ENCODE data around the gene FAR2.
"Not testable (repeated sequence)": the region's sequence is repeated elsewhere in the genome, so short reads cannot be mapped to it uniquely, and the experiment has no call there.

The FAR2 gene

DNA sequence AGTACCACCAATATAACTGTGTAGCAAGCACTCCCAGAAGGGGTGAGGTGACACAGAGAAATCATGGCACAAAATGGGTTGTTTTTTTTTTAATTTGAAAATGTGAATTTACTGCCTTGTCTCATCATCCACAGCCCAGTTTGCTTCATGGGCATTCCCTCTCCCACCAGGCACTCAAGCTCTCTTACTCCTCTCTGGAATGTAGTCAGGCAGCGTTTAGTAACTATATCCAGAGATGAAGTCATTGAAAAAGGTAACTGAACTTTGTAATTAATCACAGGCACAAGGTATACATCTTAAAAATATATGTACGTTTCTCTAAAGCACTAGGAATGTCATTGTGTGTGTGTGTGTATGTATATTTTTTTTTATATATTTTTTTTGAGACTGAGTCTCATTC, 91.4 kb downstream of the FAR2 start:
- DNase-seq = no peak

DNA sequence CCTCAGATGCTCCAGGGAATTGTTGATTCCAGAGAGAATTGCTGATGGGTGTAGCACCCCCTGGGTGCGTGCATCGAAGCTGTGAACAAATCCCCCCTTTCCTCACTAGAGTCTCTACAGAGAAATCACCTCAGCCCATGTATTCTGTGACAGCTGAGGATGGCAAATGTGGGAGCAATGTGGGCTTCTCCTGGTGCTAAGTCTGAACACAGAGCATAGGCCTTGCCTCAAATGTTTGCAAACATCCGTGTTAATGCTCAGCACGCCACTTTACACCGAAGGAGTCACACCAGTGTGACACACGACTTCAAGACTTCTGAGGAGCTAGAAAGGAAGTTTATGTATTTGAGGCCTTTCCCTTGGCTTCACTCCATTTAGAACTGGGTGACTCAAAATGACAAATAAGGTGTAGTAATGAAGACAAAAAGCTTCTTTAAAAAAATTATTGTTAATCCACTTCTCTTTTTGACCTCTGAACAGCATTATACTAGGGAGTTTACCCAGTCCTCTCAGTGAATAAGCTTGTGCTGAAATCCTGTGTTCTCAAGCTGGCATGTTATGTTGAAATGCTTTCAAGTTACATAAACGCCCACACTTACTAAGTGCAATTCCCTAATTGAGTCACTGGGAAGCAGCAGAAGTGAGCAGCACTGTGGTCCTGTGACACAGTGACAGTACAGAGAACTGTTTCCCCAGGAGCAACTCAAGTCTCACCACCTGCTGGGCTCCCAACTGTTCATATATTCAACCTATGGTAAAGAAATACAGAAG, 92.9 kb downstream of the FAR2 start:
- peak; percentile 26 for DNase-seq

DNA sequence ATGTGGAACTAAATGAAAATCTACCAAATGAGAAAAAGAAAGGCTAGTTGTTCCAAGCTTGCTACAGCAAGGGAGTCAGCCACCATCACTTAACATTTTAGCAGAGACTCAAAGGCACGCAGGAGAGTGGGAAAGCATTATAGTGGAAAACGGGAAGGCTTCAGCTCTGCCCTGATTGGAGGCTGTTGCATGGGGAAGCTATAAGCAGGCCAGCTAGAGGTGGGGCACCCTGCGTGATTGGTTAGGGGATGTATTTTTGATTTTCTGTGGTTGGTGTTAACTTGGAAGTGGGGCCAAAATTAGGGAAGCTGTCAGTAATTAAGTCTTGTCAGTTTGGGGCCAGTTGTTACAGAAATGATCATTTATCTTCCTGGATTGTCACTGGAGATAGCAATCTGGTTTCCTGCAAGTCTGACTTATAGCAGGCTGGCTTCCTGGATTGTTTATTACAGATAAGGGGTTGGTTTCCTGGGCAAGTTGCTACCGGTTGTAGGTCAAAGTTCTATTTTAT, 93.9 kb downstream of the FAR2 start:
- peak; percentile 11 for DNase-seq

GRCh38 chr12:29244159-29244765, 95.2 kb downstream of the FAR2 start:
- no peak for DNase-seq

- DNase-seq = no peak
Measured at GRCh38 chr12:29245246-29245645, 96.2 kb downstream of the FAR2 start.

DNA sequence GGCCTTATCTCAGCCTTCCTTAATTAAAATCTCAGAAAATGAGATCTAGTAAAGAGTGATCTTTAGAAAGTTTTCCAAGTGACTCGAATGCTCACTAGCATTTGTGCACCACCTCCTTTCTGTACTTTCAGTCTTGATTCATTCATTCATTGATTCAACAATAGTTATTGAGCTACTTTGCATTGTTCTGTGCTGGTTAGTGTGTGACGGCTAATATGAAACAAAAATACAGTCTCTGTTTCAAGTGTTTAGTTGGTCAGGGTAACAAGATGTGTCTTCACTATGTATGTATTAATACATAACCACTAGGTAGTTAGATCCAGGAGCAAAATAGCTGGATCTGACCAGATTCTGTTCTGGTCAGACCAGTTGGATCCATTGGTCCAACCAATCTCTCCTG, 100.9 kb downstream of the FAR2 start:
- DNase-seq = no peak

- no peak for DNase-seq
Measured at GRCh38 chr12:29253906-29254625, 105.0 kb downstream of the FAR2 start.

GRCh38 chr12:29255042-29255441, 106.0 kb downstream of the FAR2 start:
- DNase-seq = no peak

- no peak for DNase-seq
Measured at GRCh38 chr12:29256598-29256997, 107.5 kb downstream of the FAR2 start.

- DNase-seq = not testable (repeated sequence)
Measured at GRCh38 chr12:29257687-29258086, 108.6 kb downstream of the FAR2 start.

- DNase-seq = no peak
Measured at GRCh38 chr12:29264424-29264823, 115.3 kb downstream of the FAR2 start.

- no peak for DNase-seq
Measured at GRCh38 chr12:29269706-29270408, 120.8 kb downstream of the FAR2 start.

- no peak for DNase-seq
Measured at GRCh38 chr12:29270446-29270845, 121.4 kb downstream of the FAR2 start.

DNA sequence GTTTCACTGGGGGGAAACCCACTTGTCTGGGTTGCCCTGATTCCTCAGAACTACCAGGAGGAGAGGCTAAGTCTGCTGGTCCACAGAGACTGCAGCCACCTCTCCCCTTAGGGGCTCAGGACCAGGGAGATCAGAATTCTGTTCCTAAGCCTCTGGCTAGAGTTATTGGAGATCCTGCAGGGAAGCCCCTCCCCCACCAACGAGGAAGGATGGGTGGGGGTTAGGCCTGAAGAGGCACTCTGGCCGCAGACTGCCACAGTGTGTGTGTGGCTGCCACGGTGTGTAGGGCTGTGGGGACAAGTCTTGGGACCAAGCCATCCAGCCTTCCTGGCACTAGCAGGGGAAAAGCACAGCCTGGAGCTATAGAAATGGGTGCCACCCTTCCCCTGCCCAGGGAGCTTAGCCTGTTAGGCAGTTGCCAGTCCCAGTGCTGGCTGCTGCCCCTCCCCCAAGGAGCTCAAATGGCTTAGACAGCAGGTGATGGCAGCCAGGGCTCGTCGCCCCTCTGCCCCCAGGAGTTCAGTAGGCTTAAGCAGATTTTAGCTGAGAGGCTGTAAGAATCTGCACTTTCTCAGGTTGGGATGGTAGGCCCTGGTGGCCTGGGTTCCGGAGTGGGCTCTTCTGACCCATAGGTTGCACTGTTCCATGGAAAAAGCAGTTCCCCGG, 124.2 kb downstream of the FAR2 start:
- DNase-seq = no peak

DNA sequence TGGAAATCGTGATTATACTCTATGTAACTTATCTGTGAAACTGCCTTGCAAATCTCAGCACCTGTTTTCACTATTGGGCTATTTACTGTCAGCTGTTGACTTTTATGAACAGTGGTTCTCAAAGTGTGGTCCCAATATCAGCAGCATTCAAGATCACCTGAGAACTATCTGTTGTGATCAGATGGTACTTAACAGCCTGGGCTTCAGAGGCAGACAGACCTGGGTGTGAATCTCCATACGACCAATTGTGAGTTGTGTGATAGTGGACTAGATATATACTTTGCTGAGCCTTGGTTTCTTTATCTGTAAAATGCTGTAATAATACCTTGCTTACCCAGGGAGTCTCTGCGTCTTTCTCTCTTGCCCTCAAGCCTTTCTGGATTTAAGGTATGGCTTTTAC, 126.8 kb downstream of the FAR2 start:
- no peak for DNase-seq

DNA sequence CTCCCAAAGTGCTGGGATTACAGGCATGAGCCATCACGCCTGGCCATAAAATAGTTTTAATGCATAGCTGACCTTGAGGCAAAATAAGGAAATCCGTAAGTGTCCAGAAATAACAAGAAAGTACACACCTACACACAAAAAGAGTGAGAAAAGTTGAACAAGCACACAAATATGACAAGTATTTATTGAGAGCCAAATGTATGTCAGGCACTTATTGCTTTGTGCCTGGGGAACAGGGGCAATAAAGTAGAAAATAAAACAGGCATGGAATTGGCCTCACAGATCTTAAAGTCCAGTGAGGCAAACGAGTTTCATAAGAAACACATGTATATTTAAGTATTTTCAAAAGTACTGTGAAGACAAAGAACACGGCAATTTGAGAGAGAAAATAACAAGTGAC, 128.2 kb downstream of the FAR2 start:
- no peak for DNase-seq

GRCh38 chr12:29278673-29279420, 129.8 kb downstream of the FAR2 start:
- no peak for DNase-seq

GRCh38 chr12:29281371-29282005, 132.4 kb downstream of the FAR2 start:
- DNase-seq = no peak

- DNase-seq = no peak
Measured at GRCh38 chr12:29282031-29282816, 133.1 kb downstream of the FAR2 start.

GRCh38 chr12:29283969-29284700, 135.1 kb downstream of the FAR2 start:
- no peak for DNase-seq

Data from CD4-positive, alpha-beta T cell treated with Interleukin-4 for 4 hours (primary cell).